PFSK-1 (cell line): ENCODE data around the gene SLC22A17.

ENCODE experiments used
- POLR2AphosphoS5 ChIP-seq: IDR thresholded peaks from 2 replicates; pipeline ENCODE4 v1.6.1; 2012; ENCODE audit warnings: low read depth, mild to moderate bottlenecking, control low read depth, low read length, moderate library complexity
- SIN3A ChIP-seq: IDR thresholded peaks from 2 replicates; pipeline ENCODE4 v1.6.1; 2012; ENCODE audit warnings: mild to moderate bottlenecking, low read length, moderate library complexity, borderline replicate concordance; ENCODE audit not compliant: insufficient read depth

DNA sequence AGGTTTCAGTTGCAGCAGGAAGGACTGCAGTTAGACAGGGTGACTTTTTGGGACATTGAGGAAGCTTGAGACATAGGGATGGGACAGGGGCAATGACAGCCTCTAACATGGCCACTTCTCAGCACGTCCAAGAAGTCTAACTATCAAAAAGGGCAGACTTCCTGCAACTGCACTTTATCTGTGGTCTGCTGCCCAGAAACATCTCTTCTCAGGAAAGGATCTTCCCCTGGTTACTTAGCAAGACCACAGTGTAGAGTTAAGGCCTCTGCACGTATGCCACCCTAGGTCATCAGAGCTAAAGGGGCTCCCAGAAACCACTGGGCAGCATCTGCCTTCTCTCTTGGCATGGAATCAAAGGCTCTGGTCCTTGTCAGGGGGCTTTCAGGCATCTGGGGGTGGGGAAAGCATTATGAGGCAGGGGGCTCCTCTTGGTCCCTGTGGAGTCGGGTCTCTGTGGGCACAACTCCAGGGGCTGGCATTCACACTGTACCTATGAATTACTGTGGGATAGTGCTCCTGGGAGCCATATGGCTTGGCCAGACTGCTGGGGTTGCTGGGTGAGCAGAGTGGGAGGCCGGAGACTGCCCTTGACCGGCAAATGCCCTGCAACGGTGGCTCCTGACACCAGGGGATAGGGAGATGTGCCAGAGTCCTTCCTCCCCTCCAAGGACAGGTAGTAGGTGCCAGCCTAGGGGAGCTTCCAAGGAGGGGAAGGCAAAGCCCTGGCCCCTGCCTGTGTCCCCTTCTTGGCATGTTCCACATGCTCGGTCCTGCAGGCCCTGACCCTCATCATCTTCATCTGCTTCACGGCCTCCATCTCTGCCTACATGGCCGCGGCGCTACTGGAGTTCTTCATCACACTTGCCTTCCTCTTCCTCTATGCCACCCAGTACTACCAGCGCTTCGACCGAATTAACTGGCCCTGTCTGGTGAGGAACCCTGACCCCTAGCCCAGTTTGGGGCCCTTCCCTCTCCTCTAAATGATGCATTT lies 25.2 kb upstream of the SLC22A17 start:
- TF ChIP-seq SIN3A, result no peak
- TF ChIP-seq POLR2AphosphoS5, result no peak
